OCI-LY7 (cell line): ENCODE data around the gene MRPL42.

Source experiments
- CTCF ChIP-seq: fragments of 200-600 bp; sonication (generic); conservative IDR thresholded peaks from 2 replicates; pipeline ENCODE4 v1.5.1; 2014; ENCODE audit warnings: mild to moderate bottlenecking, antibody characterized with exemption, low read length, moderate library complexity, mixed read lengths
- EZH2phosphoT487 ChIP-seq: fragments of 200-600 bp; sonication (generic); IDR thresholded peaks from 2 replicates; pipeline ENCODE4 v1.6.1; 2018; ENCODE audit warnings: low read depth, borderline replicate concordance, mild to moderate bottlenecking, mixed run types, antibody characterized with exemption, low read length, moderate library complexity, mixed read lengths

DNA sequence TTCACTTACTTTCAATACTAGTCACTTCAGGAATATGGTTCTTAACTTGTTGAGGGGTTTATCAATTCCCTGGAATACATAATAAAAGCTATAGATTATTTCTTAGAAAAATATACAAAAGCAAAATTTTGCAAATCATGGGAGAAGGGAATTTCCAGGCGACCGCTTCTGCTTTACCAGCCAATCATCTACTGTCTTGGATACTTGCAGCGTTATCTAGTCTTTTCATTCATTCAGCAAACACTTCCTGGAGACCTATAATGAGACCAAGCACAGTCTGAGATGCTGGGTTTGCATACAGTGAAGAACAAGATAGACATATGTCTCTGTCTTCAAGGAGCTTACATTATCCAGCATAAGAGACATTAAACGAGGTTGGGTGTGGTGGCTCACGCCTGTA, 1.5 kb upstream of the MRPL42 start:
- TF ChIP-seq CTCF (no peak), EZH2phosphoT487 (no peak)
